MCF 10A (cell line): Measurements from ENCODE around the gene POLR1G. TPM values are rescaled to one million over a fixed set of nuclear protein-coding genes. Genes with fewer than 3 reads are reported as not detected.

ENCODE experiments used
- BruUV-seq: library from RNA; stranded (reverse); fragments of 400-500 nt; replicated peaks from 2 replicates; lab custom pipeline; 2021; lab: Mats Ljungman, UMichigan
- CTCF ChIA-PET: fragments of 300-600 bp; sonication (Branson Sonifier 250); formaldehyde crosslinking; extraction: SDS; loops from one replicate; lab custom pipeline; 2021; ENCODE audit warnings: antibody characterized with exemption, inconsistent platforms; lab: Yijun Ruan, JAX
- POLR2A ChIA-PET: fragments of 300-600, 350-650 bp; sonication (Branson Sonifier 250); formaldehyde crosslinking; extraction: SDS; loops from one replicate; lab custom pipeline; 2020; ENCODE audit warnings: antibody characterized with exemption, inconsistent platforms; lab: Yijun Ruan, JAX
- DNase-seq: peaks from one replicate; pipeline ENCODE4 v3.0.0-alpha.2; 2018; ENCODE audit not compliant: unreplicated experiment
- H3K27ac Mint-ChIP-seq: one replicate; pipeline ENCODE4 v1.8.0; 2022; ENCODE audit warnings: mild to moderate bottlenecking, low read depth, mixed read lengths; ENCODE audit not compliant: unreplicated experiment
- H3K27me3 Mint-ChIP-seq: one replicate; pipeline ENCODE4 v1.8.0; 2022; ENCODE audit warnings: mixed read lengths; ENCODE audit not compliant: insufficient read depth, unreplicated experiment
- H3K36me3 Mint-ChIP-seq: one replicate; pipeline ENCODE4 v1.8.0; 2022; ENCODE audit warnings: mild to moderate bottlenecking, moderate library complexity, mixed read lengths; ENCODE audit not compliant: insufficient read depth, unreplicated experiment
- H3K4me1 Mint-ChIP-seq: one replicate; pipeline ENCODE4 v1.8.0; 2022; ENCODE audit warnings: mixed read lengths; ENCODE audit not compliant: insufficient read depth, unreplicated experiment
- H3K4me3 Mint-ChIP-seq: one replicate; pipeline ENCODE4 v1.8.0; 2022; ENCODE audit warnings: mild to moderate bottlenecking, moderate library complexity, mixed read lengths; ENCODE audit not compliant: unreplicated experiment
- H3K9me3 Mint-ChIP-seq: one replicate; pipeline ENCODE4 v1.8.0; 2022; ENCODE audit warnings: mixed read lengths; ENCODE audit not compliant: unreplicated experiment
- CTCF ChIP-seq: fragments of 200-600 bp; IDR thresholded peaks from one replicate; pipeline ENCODE4 v1.8.0; 2022; ENCODE audit warnings: antibody characterized with exemption, mild to moderate bottlenecking; ENCODE audit not compliant: unreplicated experiment
- intact Hi-C: fragments of 100-400 bp; cut with micrococcal nuclease; formaldehyde crosslinking; loops from 2 replicates; pipeline ENCODE4 v1.14.1; 2022
- total RNA-seq: library from RNA; stranded (reverse); gene quantifications from 2 replicates; pipeline ENCODE4 v1.2.3, GENCODE V29; 2022

Gene POLR1G
- total RNA-seq, 1 experiment from 2014 or later, result 17.6 TPM

- DNase-seq, result no peak
- H3K36me3 Mint-ChIP-seq, result peaks cover 5% of the 10 kb centered on the region
- CTCF ChIA-PET, result interaction anchor here (0.6 to 21.1 kb wide), 4 partner anchors 10 to 248 kb away, joined by 3 to 386 read pairs (median 8); no protein-coding TSS in a partner anchor
- no peak overlapping the region for H3K4me3 Mint-ChIP-seq
- intact Hi-C loops, result no loop called here
- no peaks in the 10 kb centered on the region for H3K27me3 Mint-ChIP-seq
- no peak for TF ChIP-seq CTCF
- H3K27ac Mint-ChIP-seq, result no peak overlapping the region
- no peaks in the 10 kb centered on the region for H3K9me3 Mint-ChIP-seq
- POLR2A ChIA-PET, result interaction anchor here (1.0 to 5.4 kb wide), 4 partner anchors 11 to 42 kb away, joined by 3 to 110 read pairs (median 51); partner anchors contain the start of genes FOSB and PPP1R13L
- H3K4me1 Mint-ChIP-seq, result no peaks in the 10 kb centered on the region
- no TSS peak for BruUV-seq
Observed at GRCh38 chr19:45437328-45437727, 30.9 kb downstream of the POLR1G start.

DNA sequence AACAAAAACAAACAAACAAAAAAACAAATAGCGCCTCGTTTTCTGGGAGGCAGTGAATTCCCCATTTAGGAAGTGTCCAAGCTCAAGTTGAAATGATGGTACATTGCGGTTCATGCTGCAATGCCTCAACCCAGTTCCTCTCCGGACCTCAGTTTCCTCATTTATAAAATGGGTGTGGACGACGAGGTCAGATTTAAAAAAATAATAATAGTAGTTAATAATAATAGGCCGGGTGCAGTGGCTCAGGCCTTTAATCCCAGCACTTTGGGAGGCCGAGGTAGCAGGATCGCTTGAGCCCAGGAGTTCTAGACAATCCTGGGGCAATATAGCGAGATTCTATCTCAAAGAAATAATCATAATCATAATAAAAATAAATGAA, 32.7 kb downstream of the POLR1G start:
- no peak for TF ChIP-seq CTCF
- CTCF ChIA-PET, result interaction anchor here (0.6 to 21.1 kb wide), 21 partner anchors 8 to 803 kb away, joined by 3 to 386 read pairs (median 4); partner anchors contain the start of gene FOSB
- Mint-ChIP-seq H3K27ac (no peak overlapping the region), H3K4me1 (peaks cover 13% of the 10 kb centered on the region), H3K4me3 (peak overlapping the region; percentile 64), H3K27me3 (no peaks in the 10 kb centered on the region), H3K9me3 (no peaks in the 10 kb centered on the region), H3K36me3 (peaks cover 5% of the 10 kb centered on the region)
- no peak for DNase-seq
- intact Hi-C loops, result loop anchor here (1.0 to 2.0 kb wide), 2 partner anchors 39 to 204 kb away; no protein-coding TSS in a partner anchor
- no TSS peak for BruUV-seq
- POLR2A ChIA-PET, result interaction anchor here (0.7 to 5.4 kb wide), 19 partner anchors 9 to 138 kb away, joined by 3 to 110 read pairs (median 5); partner anchors contain the start of genes ERCC1 and FOSB

DNA sequence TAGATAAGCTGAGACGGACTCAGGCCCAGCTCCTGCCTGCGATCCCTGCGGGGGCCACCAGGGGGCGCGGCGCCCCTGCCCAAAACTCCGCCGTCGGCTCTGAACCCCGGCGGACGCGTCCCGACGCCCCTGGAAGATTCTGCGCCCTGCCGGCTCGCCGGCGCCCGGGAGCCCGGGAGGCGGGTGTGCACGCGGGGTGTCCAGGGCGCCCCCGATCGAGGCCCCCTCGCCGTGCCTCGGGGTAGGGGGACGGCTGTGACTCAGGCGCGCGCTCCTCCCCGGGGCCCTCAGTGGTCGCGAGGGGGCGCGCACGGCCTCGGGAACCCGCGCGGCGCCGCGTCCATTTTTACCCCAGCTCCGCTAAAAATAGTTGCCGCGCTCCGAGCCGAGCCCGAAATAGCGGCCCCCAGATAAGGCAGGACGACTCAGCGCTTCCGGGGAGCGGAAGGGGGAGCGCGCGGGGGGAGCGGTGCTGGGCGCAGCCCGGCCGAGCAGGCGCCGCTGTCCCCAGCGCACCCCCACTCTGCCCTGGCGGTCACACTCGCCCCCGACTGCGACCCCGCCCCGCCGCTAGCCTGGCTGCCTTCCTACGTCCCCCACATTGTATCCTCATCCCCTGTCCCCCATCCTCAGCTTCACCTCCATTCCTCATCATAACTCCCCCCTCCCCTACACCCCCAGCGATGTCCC, 33.3 kb downstream of the POLR1G start:
- H3K4me1 Mint-ChIP-seq, result peaks cover 17% of the 10 kb centered on the region
- BruUV-seq, result no TSS peak
- peak; percentile 98 for TF ChIP-seq CTCF
- ChIA-PET POLR2A (interaction anchor here (0.7 to 5.4 kb wide), 20 partner anchors 9 to 137 kb away, joined by 3 to 110 read pairs (median 4); partner anchors contain the start of genes ERCC1 and FOSB), CTCF (interaction anchor here (0.6 to 21.1 kb wide), 23 partner anchors 9 to 803 kb away, joined by 3 to 386 read pairs (median 4); partner anchors contain the start of gene FOSB)
- H3K36me3 Mint-ChIP-seq, result peaks cover 5% of the 10 kb centered on the region
- no peak overlapping the region for H3K27ac Mint-ChIP-seq
- no peaks in the 10 kb centered on the region for H3K27me3 Mint-ChIP-seq
- DNase-seq, result peak; percentile 73
- no peaks in the 10 kb centered on the region for H3K9me3 Mint-ChIP-seq
- H3K4me3 Mint-ChIP-seq, result peak overlapping the region; percentile 64
- intact Hi-C loops, result loop anchor here (1.0 to 2.0 kb wide), 2 partner anchors 39 to 203 kb away; no protein-coding TSS in a partner anchor

GRCh38 chr19:45440259-45440638, 33.8 kb downstream of the POLR1G start:
- H3K27me3 Mint-ChIP-seq, result no peaks in the 10 kb centered on the region

More at GRCh38 chr19:45440259-45440638, 33.8 kb downstream of the POLR1G start:
- Mint-ChIP-seq H3K36me3 (peaks cover 5% of the 10 kb centered on the region), H3K4me3 (peak overlapping the region; percentile 64), H3K27ac (no peak overlapping the region), H3K9me3 (no peaks in the 10 kb centered on the region), H3K4me1 (peaks cover 19% of the 10 kb centered on the region)
- no peak for TF ChIP-seq CTCF
- ChIA-PET CTCF (interaction anchor here (0.6 to 21.1 kb wide), 12 partner anchors 9 to 81 kb away, joined by 3 to 386 read pairs (median 5); partner anchors contain the start of gene FOSB), POLR2A (interaction anchor here (0.7 to 5.4 kb wide), 9 partner anchors 9 to 275 kb away, joined by 3 to 110 read pairs (median 6); partner anchors contain the start of genes ERCC1 and FOSB)
- no TSS peak for BruUV-seq
- DNase-seq, result no peak
- intact Hi-C loops, result no loop called here
